Muscle layer of colon (tissue), 2 donors: Measurements from ENCODE around the gene CDK5RAP2.

Experiments used
- H3K27ac ChIP-seq: one replicate; pipeline ENCODE4 v1.7.0; 2013; ENCODE audit warnings: low read depth, mild to moderate bottlenecking, low read length, moderate library complexity
- H3K27me3 ChIP-seq, 2 donors: one replicate each; pipeline ENCODE4 v1.7.0; 2013; ENCODE audit warnings: low read length in 2 of 2, mild to moderate bottlenecking in 2 of 2; ENCODE audit not compliant: insufficient read depth in 2 of 2, control insufficient read depth in 1 of 2
- H3K36me3 ChIP-seq: one replicate; pipeline ENCODE4 v1.7.0; 2013; ENCODE audit warnings: mild to moderate bottlenecking, low read length; ENCODE audit not compliant: insufficient read depth
- H3K4me1 ChIP-seq: one replicate; pipeline ENCODE4 v1.7.0; 2013; ENCODE audit warnings: mild to moderate bottlenecking, low read length; ENCODE audit not compliant: insufficient read depth
- H3K4me3 ChIP-seq, 2 donors: one replicate each; pipeline ENCODE4 v1.7.0; 2013; ENCODE audit warnings: low read length in 2 of 2, low read depth in 1 of 2, mild to moderate bottlenecking in 1 of 2, moderate library complexity in 1 of 2
- H3K9ac ChIP-seq: one replicate; pipeline ENCODE4 v1.7.0; 2013; ENCODE audit warnings: low read length
- H3K9me3 ChIP-seq: one replicate; pipeline ENCODE4 v1.7.0; 2013; ENCODE audit warnings: mild to moderate bottlenecking, low read length
- donor health status: abdominal sarcoma.
- donor health status: Adenocarcinoma of cecum.

CDK5RAP2 gene

DNA sequence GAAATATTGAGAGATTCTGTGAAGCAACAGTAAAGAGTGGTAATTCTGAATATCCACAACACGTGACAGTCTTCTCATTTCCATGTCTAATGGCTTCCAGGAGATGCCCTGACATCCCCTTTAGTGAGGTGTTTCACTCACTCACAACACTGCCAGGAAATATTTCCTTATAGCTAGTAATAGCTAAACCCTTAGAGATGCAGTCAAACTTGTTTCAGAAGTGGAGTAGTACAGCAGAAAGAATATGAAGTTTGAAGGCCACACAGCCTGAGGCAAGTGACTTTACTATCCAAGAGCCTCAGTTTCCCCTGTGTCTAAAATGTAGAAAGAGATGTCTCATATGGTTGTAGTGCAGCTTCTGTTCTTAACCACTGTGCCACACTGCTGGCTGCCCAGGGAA is 139.2 kb downstream of the CDK5RAP2 start:
- Histone ChIP-seq H3K27me3 (no peaks in the 10 kb centered on the region), H3K4me3 (no peak overlapping the region), H3K27ac (no peak overlapping the region), H3K9me3 (no peaks in the 10 kb centered on the region), H3K36me3 (peaks cover 18% of the 10 kb centered on the region), H3K4me1 (peaks cover 23% of the 10 kb centered on the region), H3K9ac (no peak overlapping the region)

GRCh38 chr9:120439926-120440325 is 140.0 kb downstream of the CDK5RAP2 start:
- Histone ChIP-seq H3K36me3 (peaks cover 18% of the 10 kb centered on the region), H3K27me3 (no peaks in the 10 kb centered on the region), H3K27ac (no peak overlapping the region), H3K4me3 (no peak overlapping the region), H3K4me1 (peaks cover 23% of the 10 kb centered on the region), H3K9ac (no peak overlapping the region), H3K9me3 (no peaks in the 10 kb centered on the region)

DNA sequence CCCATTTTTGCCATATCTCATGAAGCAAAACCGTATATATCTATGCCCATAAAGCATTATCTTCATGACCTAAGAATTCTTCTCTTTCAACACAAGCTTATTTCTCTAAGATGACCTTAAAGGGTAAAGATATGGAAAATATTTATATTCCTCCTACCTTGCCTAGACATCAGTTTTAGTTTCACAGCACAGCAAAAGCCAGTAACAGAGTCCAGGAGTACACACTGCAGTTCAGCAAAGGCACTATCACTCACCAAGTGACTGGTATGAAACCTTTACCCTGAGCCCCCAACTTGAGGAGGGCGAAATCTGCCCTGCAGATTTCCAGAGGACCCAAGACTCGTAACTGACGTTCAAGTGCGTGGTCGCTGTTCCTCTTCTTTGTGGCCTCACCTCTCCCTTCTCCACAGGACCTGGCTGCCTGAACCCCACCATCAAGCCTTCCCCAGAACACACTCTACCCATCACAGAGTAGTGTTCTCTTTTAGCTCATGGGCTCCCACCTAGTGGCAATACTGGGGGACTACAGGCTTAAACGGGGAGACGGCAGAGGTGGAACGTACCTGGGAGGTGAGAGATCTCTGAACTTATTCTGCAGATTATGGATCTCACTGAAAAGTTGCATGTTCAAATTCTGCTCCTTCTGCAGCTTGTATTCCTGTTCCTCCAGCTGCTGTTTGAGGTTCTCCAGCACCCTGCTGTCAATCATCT is 141.0 kb downstream of the CDK5RAP2 start:
- Histone ChIP-seq H3K9ac (no peak overlapping the region), H3K9me3 (no peaks in the 10 kb centered on the region), H3K36me3 (peaks cover 18% of the 10 kb centered on the region), H3K4me1 (peaks cover 23% of the 10 kb centered on the region), H3K27me3 (no peaks in the 10 kb centered on the region), H3K27ac (no peak overlapping the region), H3K4me3 (no peak overlapping the region)

- Histone ChIP-seq H3K9ac (no peak overlapping the region), H3K27ac (no peak overlapping the region), H3K9me3 (no peaks in the 10 kb centered on the region), H3K4me1 (peaks cover 15% of the 10 kb centered on the region), H3K4me3 (no peak overlapping the region), H3K27me3 (no peaks in the 10 kb centered on the region), H3K36me3 (peaks cover 18% of the 10 kb centered on the region)
These were observed 141.9 kb downstream of the CDK5RAP2 start for GRCh38 chr9:120438111-120438510.

- Histone ChIP-seq H3K4me3 (no peak overlapping the region), H3K36me3 (peaks cover 18% of the 10 kb centered on the region), H3K27ac (no peak overlapping the region), H3K27me3 (no peaks in the 10 kb centered on the region), H3K4me1 (peaks cover 7% of the 10 kb centered on the region), H3K9me3 (no peaks in the 10 kb centered on the region), H3K9ac (no peak overlapping the region)
These were observed 142.9 kb downstream of the CDK5RAP2 start for GRCh38 chr9:120436983-120437475.

DNA sequence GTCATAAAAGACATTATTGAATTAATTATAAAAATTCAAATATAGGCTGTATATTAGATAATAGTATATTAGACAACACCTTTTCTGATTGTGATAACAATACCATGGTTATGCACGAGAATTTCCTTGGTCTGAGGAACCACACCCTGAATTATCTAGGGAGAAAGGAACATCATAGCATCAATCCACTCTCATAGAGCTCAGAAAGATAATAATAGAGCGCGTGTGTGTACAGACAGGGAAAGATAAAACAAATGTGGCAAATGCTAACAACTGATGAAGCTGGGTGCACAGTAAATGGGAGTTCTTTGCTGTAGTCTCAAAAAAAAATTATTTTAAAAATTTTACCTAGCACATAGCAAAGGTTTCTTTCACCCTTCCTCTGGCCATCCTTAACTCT is 143.5 kb downstream of the CDK5RAP2 start:
- no peak overlapping the region for H3K9ac ChIP-seq
- H3K36me3 ChIP-seq: peaks cover 18% of the 10 kb centered on the region
- H3K27ac ChIP-seq: no peak overlapping the region
- peaks cover 1% of the 10 kb centered on the region for H3K4me1 ChIP-seq
- no peaks in the 10 kb centered on the region for H3K9me3 ChIP-seq
- H3K4me3 ChIP-seq: no peak overlapping the region
- H3K27me3 ChIP-seq: no peaks in the 10 kb centered on the region

DNA sequence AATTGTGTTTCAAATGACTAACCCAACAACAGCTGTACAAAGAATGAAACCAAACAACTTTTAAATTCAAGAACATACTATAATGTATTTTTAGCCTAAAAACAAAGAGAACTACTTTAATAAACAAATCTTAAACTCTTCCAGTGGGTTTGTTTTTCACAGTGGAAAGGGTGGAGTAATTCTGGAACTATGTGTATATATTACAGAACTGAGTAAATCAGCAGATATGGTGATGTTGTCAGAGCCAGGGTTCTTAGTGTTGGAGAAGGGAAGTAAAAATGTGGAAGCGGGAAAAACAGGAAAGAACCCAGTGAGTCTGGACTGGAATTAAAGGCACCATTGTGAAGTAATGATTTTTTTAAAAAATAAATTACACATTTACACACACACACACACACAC is 144.9 kb downstream of the CDK5RAP2 start:
- no peak overlapping the region for H3K27ac ChIP-seq
- peaks cover 18% of the 10 kb centered on the region for H3K36me3 ChIP-seq
- no peak overlapping the region for H3K4me3 ChIP-seq
- H3K27me3 ChIP-seq: no peaks in the 10 kb centered on the region
- H3K4me1 ChIP-seq: no peaks in the 10 kb centered on the region
- H3K9ac ChIP-seq: no peak overlapping the region
- no peaks in the 10 kb centered on the region for H3K9me3 ChIP-seq

- no peak overlapping the region for H3K27ac ChIP-seq
- H3K36me3 ChIP-seq: peaks cover 12% of the 10 kb centered on the region
- no peak overlapping the region for H3K9ac ChIP-seq
- no peaks in the 10 kb centered on the region for H3K27me3 ChIP-seq
- H3K4me3 ChIP-seq: no peak overlapping the region
- H3K4me1 ChIP-seq: no peaks in the 10 kb centered on the region
- no peaks in the 10 kb centered on the region for H3K9me3 ChIP-seq
These were observed 145.4 kb downstream of the CDK5RAP2 start for GRCh38 chr9:120434532-120434931.

GRCh38 chr9:120433701-120434100 is 146.3 kb downstream of the CDK5RAP2 start:
- Histone ChIP-seq H3K9ac (no peak overlapping the region), H3K27ac (no peak overlapping the region), H3K27me3 (no peaks in the 10 kb centered on the region), H3K36me3 (peaks cover 6% of the 10 kb centered on the region), H3K4me3 (no peak overlapping the region), H3K9me3 (no peaks in the 10 kb centered on the region), H3K4me1 (no peaks in the 10 kb centered on the region)

DNA sequence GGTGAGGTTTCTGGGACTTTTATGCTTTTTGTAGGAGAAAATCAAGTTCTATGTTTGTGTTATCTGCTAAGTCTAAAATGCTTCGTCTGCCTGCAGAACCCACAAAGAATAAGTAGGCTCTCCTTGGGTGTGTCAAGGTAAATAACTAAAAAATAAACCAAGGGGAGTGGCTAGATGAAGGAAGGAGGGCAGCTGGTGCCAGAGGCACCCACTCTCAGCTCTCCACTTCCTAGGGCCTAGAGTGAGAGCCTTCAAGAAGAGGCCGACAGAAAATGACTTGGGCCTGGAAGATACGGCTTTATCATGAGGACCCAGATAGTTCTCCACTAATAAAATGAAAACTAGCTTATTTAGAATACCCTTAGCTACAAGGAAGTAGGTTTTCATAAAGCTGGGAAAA is 147.4 kb downstream of the CDK5RAP2 start:
- Histone ChIP-seq H3K9ac (no peak overlapping the region), H3K27me3 (no peaks in the 10 kb centered on the region), H3K9me3 (no peaks in the 10 kb centered on the region), H3K36me3 (no peaks in the 10 kb centered on the region), H3K4me1 (no peaks in the 10 kb centered on the region), H3K4me3 (no peak overlapping the region), H3K27ac (no peak overlapping the region)

DNA sequence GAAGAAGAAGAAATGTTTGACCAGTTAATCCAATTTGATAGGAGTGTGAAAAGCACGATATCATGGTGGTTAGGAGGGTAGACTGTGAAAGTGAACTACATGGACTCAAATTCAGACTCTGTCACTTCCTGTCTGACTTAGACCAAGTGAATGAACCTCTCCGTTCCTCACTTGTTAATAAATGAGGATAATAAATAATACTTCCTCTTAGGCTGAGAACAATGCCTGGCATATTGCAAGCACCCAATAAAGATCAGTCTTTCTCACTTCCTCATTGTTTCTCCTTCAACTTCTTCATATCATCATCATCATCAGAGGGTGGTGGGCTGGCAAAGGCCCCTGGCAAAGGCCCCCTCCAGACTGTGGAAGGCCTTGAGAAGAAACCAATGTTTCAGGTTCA is 148.7 kb downstream of the CDK5RAP2 start:
- Histone ChIP-seq H3K4me3 (no peak overlapping the region), H3K27ac (no peak overlapping the region), H3K27me3 (no peaks in the 10 kb centered on the region)

GRCh38 chr9:120424248-120424647 is 155.7 kb downstream of the CDK5RAP2 start:
- Histone ChIP-seq H3K9me3 (no peaks in the 10 kb centered on the region), H3K27ac (no peak overlapping the region), H3K36me3 (peaks cover 10% of the 10 kb centered on the region), H3K4me3 (no peak overlapping the region), H3K27me3 (no peaks in the 10 kb centered on the region), H3K9ac (no peak overlapping the region), H3K4me1 (no peaks in the 10 kb centered on the region)

More for the DNA sequence above, 148.7 kb downstream of the CDK5RAP2 start:
- Histone ChIP-seq H3K9me3 (no peaks in the 10 kb centered on the region), H3K4me1 (no peaks in the 10 kb centered on the region), H3K9ac (no peak overlapping the region), H3K36me3 (no peaks in the 10 kb centered on the region)
